Mesodermal cell (in vitro differentiated cells): ENCODE measurements around the gene GADL1.
A peak's percentile ranks its signal among the peaks of the same experiment; 100 is the strongest.

Source experiments
- H3K27ac ChIP-seq: 2 replicates; pipeline ENCODE4 v1.7.0; 2013; ENCODE audit warnings: mild to moderate bottlenecking, low read depth, low read length, moderate library complexity; ENCODE audit not compliant: severe bottlenecking
- H3K36me3 ChIP-seq: 2 replicates; pipeline ENCODE4 v1.7.1; 2013; ENCODE audit warnings: mild to moderate bottlenecking, low read length, moderate library complexity; ENCODE audit not compliant: control insufficient read depth, insufficient read depth
- H3K4me1 ChIP-seq: one replicate; pipeline ENCODE4 v1.7.1; 2013; ENCODE audit warnings: mild to moderate bottlenecking, low read length; ENCODE audit not compliant: insufficient read depth, control insufficient read depth, poor library complexity, severe bottlenecking
- H3K4me3 ChIP-seq: 2 replicates; pipeline ENCODE4 v1.7.0; 2013; ENCODE audit warnings: low read length, control low read depth, mild to moderate bottlenecking; ENCODE audit not compliant: insufficient read depth, poor library complexity, severe bottlenecking; ENCODE audit errors: extremely low read depth
- H3K9me3 ChIP-seq: 2 replicates; pipeline ENCODE4 v1.7.1; 2013; ENCODE audit warnings: mild to moderate bottlenecking, low read length, moderate library complexity; ENCODE audit not compliant: control insufficient read depth
- WGBS, 2 experiments: methylation state at CpG; one replicate each; pipeline ENCODE4 v1.1.5; 2013; ENCODE audit warnings: missing lambda C conversion rate in 2 of 2; ENCODE audit not compliant: insufficient coverage in 2 of 2; 5-methylcytosine and 5-hydroxymethylcytosine counted together

The GADL1 gene

DNA sequence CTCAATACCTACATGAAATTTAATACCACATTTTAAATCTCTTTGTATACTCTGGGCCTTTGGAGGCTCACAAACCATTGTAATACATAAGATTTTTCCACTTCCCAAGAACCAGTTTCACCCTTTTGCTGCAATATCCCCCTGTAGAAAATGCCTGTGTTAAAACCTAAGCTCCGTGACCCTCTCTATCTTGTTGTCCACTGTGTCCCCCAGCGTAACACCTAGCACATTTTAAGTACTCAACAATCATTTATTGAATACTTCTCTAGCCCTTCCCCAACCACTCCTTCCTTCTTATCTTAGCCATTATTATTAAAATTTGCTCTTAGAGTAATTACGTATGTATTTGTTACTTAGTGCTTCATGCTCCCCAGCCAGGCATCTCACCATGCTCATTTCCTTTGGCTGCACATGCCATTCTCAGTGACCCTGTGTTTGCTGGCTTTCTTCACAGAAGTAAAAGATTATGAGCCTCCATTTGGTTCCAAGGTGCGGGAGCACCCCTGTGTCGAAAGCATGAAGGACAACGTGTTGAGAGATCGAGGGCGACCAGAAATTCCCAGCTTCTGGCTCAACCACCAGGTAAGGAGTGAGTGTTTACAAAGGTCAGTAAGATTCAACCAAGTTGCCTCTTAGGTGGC, 206.4 kb downstream of the GADL1 start:
- H3K36me3 ChIP-seq = peaks cover 90% of the 10 kb centered on the region
- 92 to 96% methylated on average over 7 of the region's 8 CpGs for WGBS, 2 experiments
- H3K4me1 ChIP-seq = peaks cover 39% of the 10 kb centered on the region
- no peaks in the 10 kb centered on the region for H3K9me3 ChIP-seq
- peak overlapping the region; percentile 77 for H3K27ac ChIP-seq
- H3K4me3 ChIP-seq = no peak overlapping the region

GRCh38 chr3:30686799-30687198, 207.7 kb downstream of the GADL1 start:
- no peak overlapping the region for H3K4me3 ChIP-seq
- peaks cover 46% of the 10 kb centered on the region for H3K4me1 ChIP-seq
- WGBS, 2 experiments = no CpG with 5 or more reads among the region's 2 CpGs
- peaks cover 83% of the 10 kb centered on the region for H3K36me3 ChIP-seq
- no peaks in the 10 kb centered on the region for H3K9me3 ChIP-seq
- no peak overlapping the region for H3K27ac ChIP-seq

- WGBS, 2 experiments = no CpG with 5 or more reads among the region's 2 CpGs
- H3K4me3 ChIP-seq = no peak overlapping the region
- H3K27ac ChIP-seq = no peak overlapping the region
- peaks cover 77% of the 10 kb centered on the region for H3K36me3 ChIP-seq
- peaks cover 53% of the 10 kb centered on the region for H3K4me1 ChIP-seq
- no peaks in the 10 kb centered on the region for H3K9me3 ChIP-seq
Observed at GRCh38 chr3:30686176-30686575, 208.3 kb downstream of the GADL1 start.

DNA sequence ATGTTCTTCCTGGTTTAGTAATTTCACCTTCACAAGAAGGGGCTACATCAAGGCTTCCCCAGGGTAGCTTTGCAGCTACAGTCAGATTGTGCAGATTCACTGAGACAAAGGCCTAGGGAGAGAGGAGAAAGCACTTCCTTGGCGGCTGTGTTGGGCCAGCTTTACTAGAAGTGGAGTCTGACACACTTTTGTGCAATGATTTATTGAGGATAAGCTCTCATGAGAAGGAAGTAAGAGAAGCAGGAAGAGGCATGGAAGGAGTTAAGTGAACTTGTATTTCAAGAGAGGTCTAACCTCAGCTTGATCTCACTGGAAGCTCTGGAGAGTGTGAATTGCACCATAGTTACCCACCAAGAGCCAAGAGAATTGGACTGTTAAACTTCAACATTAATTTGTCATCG, 209.2 kb downstream of the GADL1 start:
- peaks cover 68% of the 10 kb centered on the region for H3K36me3 ChIP-seq
- whole genome bisulfite sequencing, 2 experiments = 100% methylated on average over 2 of the region's 2 CpGs
- H3K4me1 ChIP-seq = peaks cover 59% of the 10 kb centered on the region
- no peak overlapping the region for H3K27ac ChIP-seq
- no peaks in the 10 kb centered on the region for H3K9me3 ChIP-seq
- no peak overlapping the region for H3K4me3 ChIP-seq

- Histone ChIP-seq H3K27ac (no peak overlapping the region), H3K36me3 (peaks cover 60% of the 10 kb centered on the region), H3K9me3 (no peaks in the 10 kb centered on the region), H3K4me1 (peaks cover 55% of the 10 kb centered on the region), H3K4me3 (no peak overlapping the region)
- no CpG with 5 or more reads among the region's 3 CpGs for WGBS, 2 experiments
Observed at GRCh38 chr3:30684356-30684755, 210.1 kb downstream of the GADL1 start.

- no peak overlapping the region for H3K4me3 ChIP-seq
- peaks cover 49% of the 10 kb centered on the region for H3K4me1 ChIP-seq
- WGBS, 2 experiments = 91 to 95% methylated on average over 3 of the region's 3 CpGs
- peaks cover 60% of the 10 kb centered on the region for H3K36me3 ChIP-seq
- no peak overlapping the region for H3K27ac ChIP-seq
- H3K9me3 ChIP-seq = no peaks in the 10 kb centered on the region
Observed at GRCh38 chr3:30683769-30684168, 210.7 kb downstream of the GADL1 start.

DNA sequence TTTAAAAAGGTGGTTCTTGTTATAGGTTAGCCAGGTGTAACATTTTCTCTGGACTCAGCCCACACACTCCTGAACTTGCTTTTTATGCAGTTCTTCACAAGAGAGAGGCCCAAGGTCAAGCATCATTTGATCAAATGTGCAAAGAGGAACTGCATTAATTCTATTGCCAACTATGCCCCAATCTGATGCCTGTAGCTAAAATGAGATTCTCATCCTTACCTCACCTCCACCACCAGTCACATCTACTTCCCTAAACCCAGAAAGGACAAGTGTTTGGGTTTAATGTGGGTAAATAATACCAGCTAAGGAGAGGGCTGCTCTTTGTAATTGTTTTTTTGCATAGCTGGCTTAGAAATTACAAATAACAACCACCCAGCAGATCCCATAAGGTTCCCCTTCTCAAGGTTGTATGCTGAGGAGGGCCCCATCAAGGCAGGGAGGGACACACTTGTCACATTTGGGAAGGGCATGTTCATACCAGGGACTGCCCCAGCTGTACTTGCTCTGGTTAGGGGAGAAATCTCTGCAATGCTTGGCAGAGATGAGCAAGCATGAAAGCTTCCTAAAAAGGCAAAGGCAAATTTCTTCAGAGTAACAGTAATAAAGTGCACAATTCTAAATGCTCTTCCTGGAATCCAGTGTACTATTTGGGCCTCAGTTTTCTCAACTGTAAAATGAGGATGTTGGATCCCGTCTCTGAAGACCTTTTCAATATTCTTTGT, 211.9 kb downstream of the GADL1 start:
- no peaks in the 10 kb centered on the region for H3K9me3 ChIP-seq
- no peak overlapping the region for H3K27ac ChIP-seq
- H3K36me3 ChIP-seq = peaks cover 59% of the 10 kb centered on the region
- peaks cover 37% of the 10 kb centered on the region for H3K4me1 ChIP-seq
- no peak overlapping the region for H3K4me3 ChIP-seq
- WGBS, 2 experiments = 80% methylated on average over 1 of the region's 1 CpG; no CpG with 5 or more reads in 1 of the 2 experiments

- Histone ChIP-seq H3K27ac (peak overlapping the region; percentile 83), H3K4me1 (peaks cover 36% of the 10 kb centered on the region), H3K4me3 (no peak overlapping the region)
Observed at GRCh38 chr3:30681649-30682211, 212.7 kb downstream of the GADL1 start.

DNA sequence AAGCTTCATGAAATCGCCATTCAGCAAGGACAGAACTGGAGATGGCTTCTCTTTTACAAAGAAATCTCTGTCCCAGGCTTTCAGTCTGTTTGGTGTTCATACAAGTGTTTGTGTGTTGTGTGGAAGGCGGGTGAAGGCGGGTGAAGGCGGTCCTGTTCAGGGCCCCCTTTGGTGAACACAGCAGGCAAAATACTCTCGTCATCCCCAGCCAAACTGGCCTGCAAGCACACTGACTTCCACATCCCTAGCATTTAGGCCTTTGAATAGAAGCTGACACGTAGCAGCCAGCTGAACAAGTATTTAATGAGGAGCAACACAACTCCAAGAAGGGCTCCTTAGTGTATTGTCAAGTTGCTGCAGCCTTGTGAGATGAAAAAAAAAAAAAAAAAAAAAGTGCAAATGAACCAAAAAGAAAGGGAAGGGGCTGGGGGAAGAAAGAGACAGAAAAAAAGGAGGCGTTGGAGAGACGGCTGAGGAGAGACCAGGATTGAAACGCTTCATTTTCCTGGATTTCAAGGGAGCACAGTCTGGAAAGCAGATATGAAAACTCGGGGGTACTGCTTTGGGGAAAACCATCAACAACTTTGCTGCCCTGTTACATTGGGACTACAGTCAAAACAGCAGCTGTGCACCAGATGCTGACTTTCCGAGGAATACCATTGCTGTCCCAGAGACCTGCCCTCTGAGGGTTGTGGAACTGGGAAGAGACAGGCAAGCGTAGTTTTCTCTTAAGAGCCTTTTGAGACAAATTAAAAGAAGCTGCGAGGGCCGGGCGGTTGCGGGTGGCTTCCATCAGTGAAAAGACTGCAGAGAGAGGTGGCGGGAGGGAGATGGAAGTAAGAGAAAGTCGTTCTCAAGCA, 213.4 kb downstream of the GADL1 start:
- Histone ChIP-seq H3K9me3 (no peaks in the 10 kb centered on the region), H3K4me3 (no peak overlapping the region), H3K27ac (peak overlapping the region; percentile 83), H3K36me3 (peaks cover 59% of the 10 kb centered on the region), H3K4me1 (peaks cover 36% of the 10 kb centered on the region)
- WGBS, 2 experiments = 59 to 72% methylated on average over 13 to 17 of the region's 18 CpGs

More at GRCh38 chr3:30681649-30682211, 212.7 kb downstream of the GADL1 start:
- 73 to 74% methylated on average over 3 to 4 of the region's 6 CpGs for WGBS, 2 experiments
- H3K36me3 ChIP-seq = peaks cover 60% of the 10 kb centered on the region
- no peaks in the 10 kb centered on the region for H3K9me3 ChIP-seq

DNA sequence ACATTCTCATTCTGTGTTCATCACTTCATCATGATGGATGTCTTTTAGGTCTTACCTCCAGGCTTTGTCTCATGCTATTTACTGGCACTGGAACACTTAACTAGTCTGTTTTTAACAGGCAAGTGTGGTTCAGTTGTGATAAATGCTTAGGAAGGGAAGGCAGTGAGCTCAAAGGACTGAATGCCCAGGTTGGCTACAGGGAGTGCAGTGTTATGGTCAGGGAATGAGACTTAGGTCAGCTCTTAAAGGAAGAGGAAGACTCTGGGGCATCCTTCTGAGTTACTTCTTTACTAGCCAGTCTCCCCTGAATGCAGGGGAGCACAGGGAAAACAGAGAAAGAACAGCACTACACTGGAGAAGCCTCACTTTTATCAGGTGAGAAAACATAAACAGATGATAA, 215.4 kb downstream of the GADL1 start:
- Histone ChIP-seq H3K4me3 (no peak overlapping the region), H3K9me3 (no peaks in the 10 kb centered on the region), H3K27ac (peak overlapping the region; percentile 23), H3K36me3 (peaks cover 62% of the 10 kb centered on the region), H3K4me1 (peaks cover 35% of the 10 kb centered on the region)
